Endothelial cell of umbilical vein (primary cell): Measurements from ENCODE around the gene APOBEC2.

Experiments used
- CTCF ChIP-seq, 2 donors: IDR thresholded peaks; 1 replicate in 1 of 2; 2 replicates in 1 of 2; pipeline ENCODE4 v1.5.1; 2011; ENCODE audit warnings: low read length in 2 of 2, mild to moderate bottlenecking in 2 of 2, moderate library complexity in 2 of 2, control low read depth in 1 of 2, inconsistent platforms in 1 of 2, low read depth in 1 of 2; ENCODE audit not compliant: insufficient read depth in 1 of 2; ENCODE audit errors: extremely low read depth in 1 of 2
- FOS ChIP-seq: IDR thresholded peaks from 2 replicates; pipeline ENCODE4 v1.6.1; 2011; ENCODE audit warnings: mild to moderate bottlenecking, low read length, moderate library complexity, borderline replicate concordance; ENCODE audit not compliant: insufficient read depth
- MAX ChIP-seq: IDR thresholded peaks from 2 replicates; pipeline ENCODE4 v1.6.1; 2011; ENCODE audit not compliant: insufficient read depth, insufficient read length
- POLR2A ChIP-seq: IDR thresholded peaks from 2 replicates; pipeline ENCODE4 v1.6.1; 2012; ENCODE audit warnings: low read depth, mild to moderate bottlenecking, control low read depth, low read length
- POLR2AphosphoS5 ChIP-seq: IDR thresholded peaks from 2 replicates; pipeline ENCODE4 v1.6.1; 2012; ENCODE audit warnings: low read depth, mild to moderate bottlenecking, control low read depth, low read length, moderate library complexity; ENCODE audit not compliant: insufficient read depth

GRCh38 chr6:41097467-41098090, 44.6 kb downstream of the APOBEC2 start:
- TF ChIP-seq CTCF (IDR thresholded peaks at IDR 0.05; ENCODE audit: extremely low read depth in 1 of 2, insufficient read depth in 1 of 2, low read depth in 1 of 2, low read length in 2 of 2): peak in 1 of 2 donors; percentile 33
- no peak for TF ChIP-seq MAX
- no peak for TF ChIP-seq POLR2A
- TF ChIP-seq POLR2AphosphoS5: no peak
- peak; percentile 12 for TF ChIP-seq FOS
